Stimulated activated CD8-positive, alpha-beta memory T cell treated with anti-CD3 and anti-CD28 coated beads, Interleukin-15, amount 100 ng/mL, for 1 hour (primary cell): ENCODE data around the gene ZNF234.
"Not testable (repeated sequence)": the region's sequence is repeated elsewhere in the genome, so short reads cannot be mapped to it uniquely, and the experiment has no call there.

Experiments used
- DNase-seq: peaks from one replicate; pipeline ENCODE4 v3.0.0-alpha.2; 2020; ENCODE audit warnings: low read depth

Gene ZNF234

DNA sequence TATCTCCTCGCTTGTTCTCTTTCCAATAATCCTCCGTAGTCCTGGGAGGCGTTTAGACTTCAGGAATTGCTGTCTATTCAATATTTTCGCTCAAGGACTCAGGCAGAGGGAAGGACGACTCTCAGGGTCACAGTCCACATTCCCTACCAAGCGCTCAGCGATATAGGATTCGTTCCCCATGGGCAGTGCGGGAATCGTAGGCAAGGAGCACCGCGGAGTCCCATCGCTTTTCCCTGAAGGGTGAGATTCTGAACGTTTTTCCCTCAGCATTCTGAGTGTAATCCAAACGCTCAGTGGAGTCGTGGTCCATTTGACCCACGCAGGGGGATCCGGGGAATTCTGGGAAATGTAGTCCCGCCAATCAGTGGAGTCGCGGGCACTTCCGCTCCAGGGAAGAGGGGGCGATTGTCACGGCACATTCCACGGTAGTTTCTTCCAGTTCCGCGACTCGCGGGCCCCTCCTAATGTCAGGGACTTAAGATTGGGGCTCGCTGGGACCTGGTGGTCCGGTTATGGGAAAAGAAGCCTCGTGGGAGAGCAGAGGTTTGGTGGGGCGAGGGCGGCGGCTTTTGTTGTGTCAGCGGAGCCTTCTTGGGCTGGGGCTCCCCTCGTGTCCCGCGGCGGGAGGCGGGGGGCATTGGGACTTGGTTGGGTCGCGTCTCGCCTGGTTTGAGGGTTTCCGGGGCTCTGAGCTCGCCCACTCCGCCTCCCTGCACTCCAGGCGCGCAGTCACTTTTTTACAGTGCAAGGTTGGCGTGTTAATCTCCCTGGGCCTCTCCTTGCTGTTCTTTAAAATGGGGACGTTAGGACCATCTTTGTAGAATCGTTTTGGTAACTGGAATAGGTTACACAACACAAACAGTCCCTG lies at the start of gene ZNF234:
Gene ZNF234 (plus strand): TSS at position 364 of the 868 bp plus-strand sequence. CDS start 3,079 bp downstream, outside the sequence.
- peak; percentile 46 for DNase-seq

DNA sequence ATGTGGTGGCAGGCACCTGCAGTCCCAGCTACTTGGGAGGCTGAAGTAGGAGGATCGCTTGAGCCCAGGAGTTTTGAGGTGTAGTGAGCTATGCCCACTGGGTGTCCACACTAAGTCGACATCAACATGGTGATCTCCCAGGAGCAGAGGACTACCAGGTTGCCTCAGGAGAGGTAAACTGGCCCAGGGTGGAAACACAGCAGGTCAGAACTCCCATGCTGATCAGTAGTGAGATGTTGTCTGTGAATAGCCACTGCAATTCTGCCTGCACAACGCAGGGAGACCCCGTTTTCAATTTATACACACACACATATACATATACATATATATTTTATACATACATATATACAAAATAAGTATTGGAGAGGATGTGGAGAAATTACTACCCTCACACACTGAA lies 49.2 kb upstream of the ZNF234 start:
- DNase-seq, result no peak

DNA sequence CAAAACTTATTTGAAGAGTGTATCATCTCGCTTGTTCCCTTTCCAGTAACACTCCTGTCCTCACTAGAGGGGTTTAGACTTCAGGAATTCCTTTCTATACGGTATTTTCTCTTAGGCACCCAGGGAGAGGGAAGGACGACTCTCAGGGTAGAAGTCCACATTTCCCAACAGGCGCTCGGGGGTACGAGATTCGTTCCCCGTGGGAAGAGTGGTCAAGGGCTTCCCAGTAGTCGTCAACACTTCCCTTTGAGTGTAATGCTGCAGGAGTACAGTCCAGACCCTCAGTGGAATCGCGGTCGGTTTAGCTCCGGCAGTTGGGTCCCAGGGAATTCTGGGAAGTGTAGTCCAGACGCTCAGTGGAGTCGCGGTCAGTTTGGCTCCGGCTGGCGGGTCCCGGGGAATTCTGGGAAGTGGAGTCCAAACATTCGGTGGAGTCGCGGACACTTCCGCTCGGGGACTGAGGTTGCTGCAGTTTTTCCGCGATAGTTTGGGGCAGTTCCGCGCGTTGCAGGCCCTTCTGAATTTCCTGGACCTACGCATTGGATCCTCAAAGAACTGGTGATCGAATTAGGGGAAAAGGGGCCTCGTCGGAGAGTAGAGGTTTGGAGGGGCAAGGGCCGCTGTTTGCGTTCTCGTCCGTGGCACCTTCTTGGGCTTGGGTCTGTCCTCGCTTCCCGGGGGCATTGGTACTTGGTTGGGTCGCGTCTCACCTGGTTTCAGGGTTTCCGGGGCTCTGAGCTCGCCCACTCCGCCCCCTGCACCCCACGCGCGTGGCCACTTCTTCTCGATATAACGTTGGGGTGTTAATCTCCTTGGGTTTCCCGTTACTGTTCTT lies 47.2 kb upstream of the ZNF234 start, which contains the start of gene ZNF224:
Gene ZNF224 (plus strand): TSS at position 431 of the 835 bp plus-strand sequence. CDS start 3,513 bp downstream, outside the sequence.
- peak; percentile 52 for DNase-seq

DNA sequence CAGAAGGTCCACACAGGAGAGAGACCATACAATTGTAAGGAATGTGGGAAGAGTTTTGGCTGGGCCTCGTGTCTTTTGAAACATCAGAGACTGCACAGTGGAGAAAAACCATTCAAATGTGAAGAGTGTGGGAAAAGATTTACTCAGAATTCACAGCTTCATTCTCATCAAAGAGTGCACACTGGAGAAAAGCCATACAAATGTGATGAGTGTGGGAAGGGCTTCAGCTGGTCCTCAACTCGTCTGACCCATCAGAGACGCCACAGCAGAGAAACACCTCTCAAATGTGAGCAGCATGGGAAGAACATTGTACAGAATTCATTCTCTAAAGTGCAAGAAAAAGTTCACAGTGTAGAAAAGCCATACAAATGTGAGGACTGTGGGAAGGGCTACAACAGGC lies 33.6 kb upstream of the ZNF234 start:
- DNase-seq, result no peak

DNA sequence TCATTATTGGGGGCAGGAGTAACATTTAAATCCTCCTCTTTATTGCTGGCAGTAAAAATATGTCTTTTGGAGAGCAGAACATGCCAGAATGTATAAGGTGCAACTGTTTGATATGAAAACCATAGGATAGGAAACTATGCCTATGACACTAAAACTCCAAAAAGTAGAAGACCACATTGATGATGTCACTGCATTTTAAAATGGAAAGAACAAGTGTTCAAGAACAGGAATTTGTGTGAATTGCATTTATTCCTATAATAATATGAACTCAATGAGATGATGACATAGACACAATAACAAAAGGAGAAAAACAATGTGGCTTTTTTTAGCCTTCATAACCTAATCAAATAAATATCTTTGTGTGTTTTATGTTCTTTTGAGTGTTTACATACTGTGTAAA lies 31.9 kb upstream of the ZNF234 start:
- no peak for DNase-seq

DNA sequence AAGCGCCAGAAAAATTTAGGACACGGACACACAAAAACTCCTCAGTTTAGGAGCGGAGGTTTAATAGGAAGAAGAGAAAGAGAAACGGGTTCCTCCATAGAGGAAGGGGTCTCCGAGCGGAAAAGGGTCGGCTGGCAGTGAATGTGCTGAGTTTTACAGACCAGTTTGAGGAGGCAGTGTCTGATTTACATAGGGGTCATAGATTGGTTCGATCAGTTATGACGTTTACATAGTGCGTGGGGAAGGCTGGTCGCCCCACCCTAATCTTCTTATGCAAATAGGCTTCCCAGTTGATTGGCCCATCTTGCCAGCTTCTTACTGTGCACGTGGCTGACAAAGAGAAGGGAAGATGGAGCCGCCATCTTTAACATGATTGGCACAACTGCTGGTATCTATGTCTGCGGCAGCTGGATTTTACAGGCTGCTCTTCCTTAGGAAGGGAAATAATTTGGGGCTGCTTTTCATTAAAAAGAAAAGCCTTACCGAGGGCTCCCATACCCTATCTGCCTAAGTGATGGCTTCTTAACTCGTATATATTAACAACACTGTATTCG lies 29.4 kb upstream of the ZNF234 start:
- DNase-seq, result no peak

DNA sequence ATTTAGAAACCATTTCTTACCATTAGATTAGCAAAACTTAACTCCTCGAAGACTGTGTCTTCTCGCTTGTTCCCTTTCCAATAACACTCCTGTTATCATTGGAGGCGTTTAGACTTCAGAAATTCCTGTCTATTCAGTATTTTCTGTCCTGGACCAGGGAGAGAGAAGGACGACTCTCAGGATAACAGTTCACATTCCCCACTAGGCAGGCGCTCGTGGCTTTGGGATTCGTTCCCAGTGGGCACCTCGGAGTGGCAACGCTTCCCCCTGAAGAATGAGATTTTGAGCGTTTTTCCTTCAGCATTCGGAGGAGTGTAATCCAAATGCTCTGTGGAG lies 28.6 kb upstream of the ZNF234 start:
- no peak for DNase-seq

DNA sequence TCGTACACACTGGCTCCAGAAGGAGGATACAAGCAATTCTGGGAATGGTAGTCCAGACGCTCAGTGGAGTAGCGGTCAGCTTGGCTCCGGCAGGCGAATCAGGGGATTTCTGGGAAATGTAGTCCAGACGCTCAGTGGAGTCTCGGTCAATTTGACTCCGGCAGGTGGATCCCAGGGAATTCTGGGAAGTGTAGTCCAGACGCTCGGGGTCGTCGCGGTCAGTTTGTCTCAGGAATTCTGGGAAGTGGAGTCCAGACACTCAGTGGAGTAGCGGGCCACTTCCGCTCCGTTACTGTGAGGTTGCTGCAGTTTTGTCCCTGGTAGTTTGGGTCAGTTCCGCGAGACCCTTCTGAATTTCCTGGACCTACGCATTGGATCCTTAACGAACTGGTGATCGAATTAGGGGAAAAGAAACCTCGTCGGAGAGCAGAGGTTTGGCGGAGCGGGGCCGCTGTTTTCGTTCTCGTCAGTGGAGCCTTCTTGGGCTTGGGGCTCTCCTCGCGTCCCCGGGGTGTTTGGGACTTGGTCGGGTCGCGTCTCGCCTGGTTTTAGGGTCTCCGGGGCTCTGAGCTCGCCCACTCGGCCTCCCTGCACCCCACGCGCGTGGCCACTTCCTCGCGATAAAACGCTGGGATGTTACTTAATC lies 28.1 kb upstream of the ZNF234 start, which contains the start of gene ZNF225:
Gene ZNF225 (plus strand): TSS at position 262 of the 646 bp plus-strand sequence. CDS start 2,429 bp downstream, outside the sequence.
- peak; percentile 64 for DNase-seq

DNA sequence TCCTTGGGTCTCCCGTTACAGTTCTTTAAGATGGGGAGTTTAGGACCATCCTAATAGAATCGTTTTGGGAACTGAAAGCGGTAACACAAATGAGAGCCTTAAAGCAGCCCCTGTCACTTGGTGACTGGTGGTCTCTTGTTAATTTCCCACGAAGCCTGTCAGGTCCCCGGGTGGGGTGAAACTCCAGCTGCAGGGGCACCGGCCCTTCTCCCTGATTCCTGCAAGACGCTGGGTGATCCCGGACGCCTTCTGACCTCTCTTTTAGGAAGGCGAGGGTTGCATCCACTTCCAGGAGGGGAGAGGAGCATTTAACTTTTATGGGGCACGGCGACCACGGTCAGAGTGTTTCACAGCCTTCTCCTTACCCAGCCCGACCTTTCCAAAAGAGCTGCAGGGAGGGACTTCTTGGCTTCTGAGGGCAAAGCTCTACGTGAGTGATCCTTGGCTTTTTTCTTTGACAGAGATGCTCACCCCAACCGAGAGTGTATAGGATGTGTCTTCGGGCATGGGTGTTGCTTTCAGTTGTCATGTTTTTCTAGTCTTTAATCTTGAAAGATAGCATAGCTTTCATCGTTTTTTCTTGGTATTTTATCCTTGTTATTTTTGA lies 27.5 kb upstream of the ZNF234 start:
- no peak for DNase-seq

DNA sequence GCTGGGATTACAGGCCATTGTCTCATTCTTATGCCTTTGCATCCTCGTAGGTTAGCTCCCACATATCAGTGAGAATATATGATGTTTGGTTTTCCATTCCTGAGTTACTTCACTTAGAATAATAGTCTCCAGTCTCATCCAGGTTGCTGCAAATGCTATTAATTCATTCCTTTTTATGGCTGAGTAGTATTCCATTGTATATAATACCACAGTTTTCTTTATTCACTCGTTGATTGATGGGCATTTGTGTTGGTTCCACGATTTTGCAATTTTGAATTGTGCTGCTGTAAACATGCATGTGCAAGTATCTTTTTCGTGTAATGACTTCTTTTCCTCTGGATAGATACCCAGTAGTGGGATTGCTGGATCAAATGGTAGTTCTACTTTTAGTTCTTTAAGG lies 20.2 kb upstream of the ZNF234 start:
- DNase-seq, result not testable (repeated sequence)

DNA sequence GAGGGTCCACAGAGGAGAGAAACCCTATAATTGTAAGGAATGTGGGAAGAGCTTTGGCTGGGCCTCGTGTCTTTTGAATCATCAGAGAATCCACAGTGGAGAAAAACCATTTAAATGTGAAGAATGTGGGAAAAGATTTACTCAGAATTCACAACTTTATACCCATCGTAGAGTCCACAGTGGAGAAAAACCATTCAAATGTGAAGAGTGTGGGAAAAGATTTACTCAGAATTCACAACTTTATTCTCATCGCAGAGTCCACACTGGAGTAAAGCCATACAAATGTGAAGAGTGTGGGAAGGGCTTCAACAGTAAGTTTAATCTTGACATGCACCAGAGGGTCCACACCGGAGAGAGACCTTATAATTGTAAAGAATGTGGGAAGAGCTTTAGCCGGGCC lies 9.4 kb upstream of the ZNF234 start:
- no peak for DNase-seq

DNA sequence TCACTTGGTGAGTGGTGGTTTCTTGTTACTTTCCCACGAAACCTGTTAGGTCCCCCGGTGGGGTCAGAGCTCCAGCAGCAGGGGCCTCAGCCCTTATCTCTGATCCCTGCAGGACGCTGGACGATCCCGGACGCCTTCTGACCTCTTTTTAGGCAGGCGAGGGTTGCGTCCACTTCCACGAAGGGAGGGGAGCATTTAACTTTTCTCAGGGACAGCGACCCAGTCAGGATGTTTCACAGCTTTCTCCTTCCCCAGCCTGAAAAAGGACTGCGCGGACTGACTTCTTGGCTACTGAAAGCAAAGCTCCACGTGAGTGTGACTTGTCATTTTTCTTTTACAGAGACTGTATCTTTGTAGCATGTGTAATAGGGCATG lies 692 bp downstream of the ZNF234 start:
- DNase-seq, result no peak

DNA sequence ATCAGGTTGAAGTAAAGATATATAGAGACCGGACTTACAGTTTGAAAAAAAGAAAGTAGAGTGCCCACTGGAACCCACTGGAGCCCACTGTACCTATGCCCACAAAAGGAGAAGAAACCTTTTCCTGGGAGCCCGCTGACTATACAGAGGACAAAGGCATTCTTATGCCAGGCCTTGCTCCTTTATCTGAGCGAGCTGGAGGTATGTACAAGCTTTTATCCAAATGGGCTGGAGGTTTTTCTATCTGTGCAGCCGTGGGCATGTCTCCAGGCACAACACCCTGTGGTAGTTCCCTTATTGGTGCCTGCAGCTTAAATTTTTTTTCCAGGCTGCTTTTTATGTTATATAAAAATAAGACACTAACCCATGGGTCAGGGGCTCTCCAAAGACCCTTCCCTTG lies 8.4 kb downstream of the ZNF234 start:
- no peak for DNase-seq

DNA sequence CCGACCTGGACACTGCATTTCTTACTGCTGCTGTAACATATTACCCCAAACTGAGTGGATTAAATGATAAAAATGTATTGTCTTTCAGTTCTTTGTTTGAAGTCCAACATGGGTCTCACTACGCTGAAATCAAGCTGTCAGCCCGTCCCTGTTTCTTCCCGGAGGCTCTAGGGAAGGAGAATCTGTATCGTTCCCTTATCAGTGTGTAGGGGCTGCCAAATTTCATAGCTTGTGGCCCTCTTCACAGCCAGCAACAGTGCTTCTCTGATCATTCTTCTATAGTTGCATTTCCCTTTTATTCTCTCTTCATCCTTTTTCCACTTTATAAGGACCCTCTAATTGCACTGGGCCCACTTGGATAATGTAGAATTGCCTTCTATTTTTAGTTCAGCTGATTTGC lies 10.1 kb downstream of the ZNF234 start:
- no peak for DNase-seq

DNA sequence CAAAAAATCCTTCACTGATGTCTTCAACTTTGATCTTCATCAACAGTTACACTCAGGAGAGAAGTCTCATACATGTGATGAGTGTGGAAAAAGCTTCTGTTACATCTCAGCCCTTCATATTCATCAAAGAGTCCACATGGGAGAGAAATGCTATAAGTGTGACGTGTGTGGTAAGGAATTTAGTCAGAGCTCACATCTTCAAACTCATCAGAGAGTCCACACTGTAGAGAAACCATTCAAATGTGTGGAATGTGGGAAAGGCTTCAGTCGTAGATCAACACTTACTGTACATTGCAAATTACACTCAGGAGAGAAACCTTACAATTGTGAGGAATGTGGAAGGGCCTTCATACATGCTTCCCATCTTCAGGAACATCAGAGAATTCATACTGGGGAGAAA lies 15.1 kb downstream of the ZNF234 start:
- no peak for DNase-seq

DNA sequence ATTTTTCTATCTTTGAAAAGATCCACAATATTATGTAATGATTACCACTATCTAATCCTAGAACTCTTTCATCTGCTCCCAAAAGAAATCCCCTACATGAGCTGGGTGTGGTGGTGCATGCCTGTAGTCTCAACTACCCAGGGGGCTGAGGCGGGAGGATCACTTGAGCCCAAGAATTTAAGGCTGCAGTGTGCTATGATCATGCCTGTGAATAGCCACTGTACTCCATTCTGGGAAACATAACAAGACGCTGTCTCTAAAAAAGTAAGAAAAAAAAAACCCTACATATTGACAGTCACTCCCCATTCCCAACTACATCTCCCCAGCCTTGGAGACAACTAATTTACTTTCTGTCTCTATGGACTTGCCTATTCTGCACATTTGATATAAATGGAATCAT lies 22.4 kb downstream of the ZNF234 start:
- DNase-seq, result no peak

DNA sequence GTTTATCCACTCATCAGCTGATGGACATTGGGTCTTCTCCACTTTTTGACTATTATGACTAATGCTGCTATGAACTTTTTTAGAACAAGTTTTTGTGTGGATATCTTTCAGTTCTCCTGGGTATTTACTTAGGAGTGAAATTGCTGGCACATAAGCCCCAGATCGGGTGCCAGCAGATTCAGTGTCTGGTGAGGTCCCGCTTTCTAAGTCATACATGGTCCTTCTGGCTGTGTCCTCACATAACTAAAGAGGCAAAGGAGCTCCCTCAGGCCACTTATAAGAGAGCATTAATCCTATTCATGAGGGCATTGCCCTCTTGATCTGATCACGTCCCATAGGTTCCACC lies 22.9 kb downstream of the ZNF234 start:
- no peak for DNase-seq

DNA sequence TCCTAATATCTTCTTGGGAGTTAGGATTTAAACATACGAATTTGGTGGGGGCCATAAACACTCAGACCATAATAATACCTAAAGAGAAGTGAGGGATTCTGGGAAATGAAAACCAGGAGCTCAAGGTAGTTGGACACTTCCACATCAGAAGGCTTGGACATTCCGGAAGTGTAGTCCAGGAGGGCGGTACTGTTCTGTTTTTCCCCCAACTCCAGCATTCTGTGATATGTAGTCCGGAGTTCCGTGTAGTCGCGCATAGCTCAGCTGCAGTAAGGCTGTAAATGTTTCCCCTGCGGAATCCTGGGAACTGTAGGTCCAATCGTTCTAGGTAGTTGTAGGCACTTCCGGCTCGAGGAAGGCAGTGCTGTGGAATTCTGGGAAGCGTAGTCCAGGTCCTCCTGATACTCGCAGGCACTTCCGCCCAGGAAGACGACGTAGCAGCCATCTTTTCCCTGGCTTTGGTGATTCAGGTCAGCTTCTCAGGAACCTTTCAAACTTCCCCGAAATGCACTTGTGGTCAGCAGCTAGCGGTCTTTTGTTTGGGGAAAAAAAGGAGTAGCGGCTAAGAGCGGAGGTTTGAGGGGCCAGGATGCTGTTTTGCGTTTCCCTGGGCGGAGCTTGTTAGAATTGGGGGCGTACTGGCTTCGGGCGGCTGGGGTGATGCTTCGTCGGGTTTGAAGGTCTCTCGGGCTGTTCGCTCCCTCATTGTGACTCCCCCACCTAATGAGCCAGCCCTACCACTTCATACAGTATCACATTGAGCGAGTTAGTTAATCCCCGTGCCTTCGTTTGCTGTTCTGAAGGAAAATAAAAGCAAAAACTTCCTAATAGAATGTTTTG lies 23.5 kb downstream of the ZNF234 start, which contains the start of gene ZNF226:
Gene ZNF226 (plus strand): TSS at position 428 of the 840 bp plus-strand sequence. CDS start 4,981 bp downstream, outside the sequence.
- peak; percentile 62 for DNase-seq

DNA sequence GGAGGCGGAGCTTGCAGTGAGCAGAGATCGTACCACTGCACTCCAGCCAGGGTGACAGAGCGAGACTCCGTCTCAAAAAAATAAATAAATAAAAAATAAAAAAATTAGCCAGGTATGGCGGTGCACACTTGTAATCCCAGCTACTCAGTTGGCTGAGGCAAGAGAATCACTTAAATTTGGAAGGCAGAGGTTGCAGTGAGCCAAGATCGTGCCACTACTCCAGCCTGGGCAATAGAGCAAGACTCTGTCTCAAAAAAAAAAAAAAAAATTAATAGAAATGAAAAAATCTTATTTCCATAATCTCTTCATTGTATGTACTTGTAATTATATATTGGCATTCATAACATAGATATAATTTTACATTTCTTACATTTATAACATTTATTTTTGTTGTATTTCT lies 29.3 kb downstream of the ZNF234 start:
- DNase-seq, result not testable (repeated sequence)

DNA sequence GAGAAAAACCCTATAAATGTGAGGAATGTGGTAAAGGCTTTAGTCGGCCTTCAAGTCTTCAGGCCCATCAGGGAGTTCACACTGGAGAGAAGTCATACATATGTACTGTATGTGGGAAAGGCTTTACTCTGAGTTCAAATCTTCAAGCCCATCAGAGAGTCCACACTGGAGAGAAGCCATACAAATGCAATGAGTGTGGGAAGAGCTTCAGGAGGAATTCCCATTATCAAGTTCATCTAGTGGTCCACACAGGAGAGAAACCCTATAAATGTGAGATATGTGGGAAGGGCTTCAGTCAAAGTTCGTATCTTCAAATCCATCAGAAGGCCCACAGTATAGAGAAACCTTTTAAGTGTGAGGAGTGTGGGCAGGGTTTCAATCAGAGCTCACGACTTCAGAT lies 35.2 kb downstream of the ZNF234 start:
- no peak for DNase-seq

DNA sequence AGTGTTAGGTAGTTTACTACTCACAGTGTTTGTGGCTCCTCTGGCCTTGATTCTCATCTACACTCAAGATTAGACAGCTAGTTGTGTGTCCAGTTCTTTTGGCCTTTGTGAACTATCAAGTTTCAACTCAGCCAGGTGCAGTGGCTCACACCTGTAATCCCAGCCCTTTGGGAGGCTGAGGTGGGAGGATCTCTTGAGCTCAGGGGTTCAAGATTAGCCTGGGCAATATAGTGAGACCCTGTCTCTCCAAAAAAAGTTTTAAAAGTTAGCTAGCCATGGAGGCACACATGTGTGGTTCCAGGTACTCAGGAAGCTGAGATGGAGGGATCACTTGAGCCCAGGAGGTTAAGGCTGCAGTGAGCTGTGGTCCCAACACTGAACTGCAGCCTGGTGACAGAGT lies 39.6 kb downstream of the ZNF234 start:
- DNase-seq, result no peak
